HepG2 (cell line): Measurements from ENCODE around the gene HSF4. TPM values are rescaled to one million over a fixed set of nuclear protein-coding genes. Genes with fewer than 3 reads are reported as not detected.

ENCODE experiments used
- ATM ChIP-seq: fragments of 450-650 bp; IDR thresholded peaks from 2 replicates; pipeline ENCODE4 v1.7.1; 2017; ENCODE audit warnings: mild to moderate bottlenecking, borderline replicate concordance
- CTCF ChIP-seq: sonication (generic); formaldehyde crosslinking; IDR thresholded peaks from 2 replicates; pipeline ENCODE4 v1.5.0; 2020; ENCODE audit warnings: mild to moderate bottlenecking, missing genetic modification reagents, moderate library complexity
- ETV6 ChIP-seq: sonication (generic); formaldehyde crosslinking; conservative IDR thresholded peaks from 2 replicates; pipeline ENCODE4 v1.4.0; 2020; ENCODE audit warnings: missing genetic modification reagents
- FOSL2 ChIP-seq: sonication (generic); formaldehyde crosslinking; IDR thresholded peaks from 2 replicates; pipeline ENCODE4 v1.4.0; 2020; ENCODE audit warnings: missing genetic modification reagents
- MATR3 ChIP-seq: sonication (generic); formaldehyde crosslinking; IDR thresholded peaks from 2 replicates; pipeline ENCODE4 v1.4.0; 2020; ENCODE audit warnings: missing genetic modification reagents
- POGZ ChIP-seq: sonication (generic); formaldehyde crosslinking; IDR thresholded peaks from 2 replicates; pipeline ENCODE4 v1.4.0; 2020; ENCODE audit warnings: mild to moderate bottlenecking, missing genetic modification reagents
- PPARG ChIP-seq: conservative IDR thresholded peaks from 2 replicates; pipeline ENCODE4 v1.6.1; 2016; ENCODE audit warnings: missing biosample characterization, missing genetic modification reagents
- SMARCE1 ChIP-seq: fragments of 450-650 bp; IDR thresholded peaks from 2 replicates; pipeline ENCODE4 v1.6.1; 2017; ENCODE audit warnings: borderline replicate concordance
- TBX3 ChIP-seq: fragments of 450-650 bp; IDR thresholded peaks from 2 replicates; pipeline ENCODE4 v1.6.1; 2017; ENCODE audit warnings: antibody characterized with exemption, mild to moderate bottlenecking, inconsistent platforms, borderline replicate concordance
- ZBTB7B ChIP-seq: sonication (generic); formaldehyde crosslinking; IDR thresholded peaks from 2 replicates; pipeline ENCODE4 v1.4.0; 2020; ENCODE audit warnings: missing genetic modification reagents
- ZFX ChIP-seq: sonication (generic); formaldehyde crosslinking; IDR thresholded peaks from 2 replicates; pipeline ENCODE4 v1.4.0; 2020; ENCODE audit warnings: mild to moderate bottlenecking, low read depth, missing genetic modification reagents, moderate library complexity
- ZMYM4 ChIP-seq: sonication (generic); formaldehyde crosslinking; IDR thresholded peaks from 2 replicates; pipeline ENCODE4 v1.8.1; 2023; ENCODE audit warnings: mild to moderate bottlenecking, missing genetic modification reagents
- ZNF282 ChIP-seq: fragments of 450-650 bp; IDR thresholded peaks from 2 replicates; pipeline ENCODE4 v1.6.1; 2018; ENCODE audit not compliant: partially characterized antibody
- ZNF776 ChIP-seq: sonication (generic); formaldehyde crosslinking; IDR thresholded peaks from 2 replicates; pipeline ENCODE4 v1.4.0; 2020; ENCODE audit warnings: mild to moderate bottlenecking, missing genetic modification reagents
- ZZZ3 ChIP-seq: sonication (generic); formaldehyde crosslinking; IDR thresholded peaks from 2 replicates; pipeline ENCODE4 v1.4.0; 2020; ENCODE audit warnings: missing genetic modification reagents, mild to moderate bottlenecking, borderline replicate concordance
- polyA plus RNA-seq, 8 experiments: library from polyadenylated mRNA; depleted of rRNA in 3 of 8; stranded (reverse) in 7 of 8; unstranded in 1 of 8; fragments of >200 nt; fragmentation: Illumina TruSeq in 4 of 8; extraction: Trizol in 4 of 8; gene quantifications; 2 replicates each; pipeline versions ENCODE4 v1.2.1 to v1.2.3, GENCODE V29; 2011 to 2016; ENCODE audit warnings: low read depth in 4 of 8, missing spikeins in 1 of 8, mixed read lengths in 1 of 8; ENCODE audit not compliant: insufficient read depth in 1 of 8
- total RNA-seq, 5 experiments: library from RNA; depleted of rRNA; stranded (reverse); fragments of >200 nt; fragmentation: Illumina TruSeq; extraction: Trizol; gene quantifications; 2 replicates each; pipeline ENCODE4 v1.2.3, GENCODE V29; 2016; ENCODE audit warnings: low read depth in 1 of 5
- TF ChIP-seq, protein P1 (sequence below), 2 experiments: sonication (generic) in 1 of 2; formaldehyde crosslinking in 1 of 2; IDR thresholded peaks; 2 replicates each; pipeline versions ENCODE4 v1.6.1 to v1.9.0; 2014 to 2022; ENCODE audit warnings: antibody characterized with exemption in 1 of 2, borderline replicate concordance in 1 of 2, inconsistent platforms in 1 of 2, low read depth in 1 of 2, missing genetic modification reagents in 1 of 2
- TF ChIP-seq, protein P2 (sequence below): IDR thresholded peaks from 2 replicates; pipeline ENCODE4 v1.6.1; 2016; ENCODE audit warnings: missing biosample characterization, missing genetic modification reagents, low read depth
- TF ChIP-seq, protein P3 (sequence below): sonication (generic); formaldehyde crosslinking; IDR thresholded peaks from 2 replicates; pipeline ENCODE4 v1.8.0; 2022; ENCODE audit warnings: mild to moderate bottlenecking, missing genetic modification reagents, moderate library complexity

HSF4 gene
- total and polyA plus RNA-seq, 2 of the 13 experiments (the other 11 are each of a cell fraction or from before 2014, with no cell fraction given), result 3.5 to 16.9 TPM

DNA sequence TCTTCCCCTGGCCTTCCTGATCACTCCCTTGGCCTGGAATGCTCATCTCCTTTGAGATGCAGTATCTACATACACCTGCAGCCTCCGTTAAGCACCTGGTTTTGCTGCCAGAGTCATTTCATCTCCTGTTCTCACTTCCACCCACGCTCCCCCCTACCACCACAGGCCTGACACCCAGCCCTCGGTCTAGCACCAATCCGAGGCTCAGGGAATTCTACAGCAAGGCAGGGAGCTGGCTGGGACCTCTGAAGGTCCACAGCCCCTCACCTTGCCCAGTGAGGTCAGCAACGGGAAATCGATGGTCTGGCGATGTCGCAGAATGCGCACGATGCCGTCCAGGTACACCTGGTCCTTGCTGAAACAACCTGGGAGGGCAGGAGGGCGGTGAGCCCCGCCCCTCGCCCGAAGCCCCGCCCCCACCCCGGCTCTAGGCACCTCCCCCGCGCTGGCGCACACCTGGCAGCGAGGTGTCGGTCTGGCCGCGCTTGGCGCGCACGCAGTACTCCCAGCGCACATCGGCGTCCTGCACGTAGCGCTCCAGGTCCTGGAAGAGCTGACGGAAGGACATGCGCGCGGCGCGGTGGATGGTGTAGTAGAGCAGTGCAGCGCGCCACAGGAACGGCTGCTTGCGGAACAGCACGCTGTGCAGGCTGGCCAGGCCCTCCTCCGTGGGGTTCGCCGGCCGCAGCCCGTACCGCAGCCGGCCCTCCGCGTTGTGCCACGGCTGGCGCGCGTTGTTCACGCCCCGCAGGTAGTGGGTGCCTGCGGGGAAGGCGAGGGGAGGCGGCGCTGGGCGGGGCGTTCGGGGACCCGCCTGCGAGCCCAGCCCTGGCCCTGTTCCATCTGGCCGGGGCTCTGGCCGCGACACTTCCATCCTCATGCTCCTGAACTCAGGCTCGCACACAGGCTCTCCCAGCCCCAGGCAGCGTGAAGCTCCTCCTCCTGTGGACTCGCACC lies 13.5 kb downstream of the HSF4 start (continued):
- TF ChIP-seq ZZZ3 (peak; percentile 65; the same call in 1 of the 2 replicates), FOSL2 (CRISPR knock-in tag) (no peak), ZMYM4 (peak; percentile 47; the same call in 1 of the 2 replicates), TBX3 (0 out of 2 replicates have a peak, but pooled peaks have one; percentile 29), ATM (no peak), POGZ (CRISPR knock-in tag) (peak; percentile 49; the same call in 1 of the 2 replicates), ZNF776 (peak; percentile 95), ZFX (peak; percentile 88), ETV6 (CRISPR knock-in tag) (peak; percentile 60; the same call in 1 of the 2 replicates), SMARCE1 (no peak), ZBTB7B (CRISPR knock-in tag) (no peak), MATR3 (CRISPR knock-in tag) (no peak), PPARG (0 out of 2 replicates have a peak, but pooled peaks have one; percentile 40), ZNF282 (no peak), CTCF (CRISPR knock-in tag) (peak; percentile 36)
- TF ChIP-seq, protein P1, sequence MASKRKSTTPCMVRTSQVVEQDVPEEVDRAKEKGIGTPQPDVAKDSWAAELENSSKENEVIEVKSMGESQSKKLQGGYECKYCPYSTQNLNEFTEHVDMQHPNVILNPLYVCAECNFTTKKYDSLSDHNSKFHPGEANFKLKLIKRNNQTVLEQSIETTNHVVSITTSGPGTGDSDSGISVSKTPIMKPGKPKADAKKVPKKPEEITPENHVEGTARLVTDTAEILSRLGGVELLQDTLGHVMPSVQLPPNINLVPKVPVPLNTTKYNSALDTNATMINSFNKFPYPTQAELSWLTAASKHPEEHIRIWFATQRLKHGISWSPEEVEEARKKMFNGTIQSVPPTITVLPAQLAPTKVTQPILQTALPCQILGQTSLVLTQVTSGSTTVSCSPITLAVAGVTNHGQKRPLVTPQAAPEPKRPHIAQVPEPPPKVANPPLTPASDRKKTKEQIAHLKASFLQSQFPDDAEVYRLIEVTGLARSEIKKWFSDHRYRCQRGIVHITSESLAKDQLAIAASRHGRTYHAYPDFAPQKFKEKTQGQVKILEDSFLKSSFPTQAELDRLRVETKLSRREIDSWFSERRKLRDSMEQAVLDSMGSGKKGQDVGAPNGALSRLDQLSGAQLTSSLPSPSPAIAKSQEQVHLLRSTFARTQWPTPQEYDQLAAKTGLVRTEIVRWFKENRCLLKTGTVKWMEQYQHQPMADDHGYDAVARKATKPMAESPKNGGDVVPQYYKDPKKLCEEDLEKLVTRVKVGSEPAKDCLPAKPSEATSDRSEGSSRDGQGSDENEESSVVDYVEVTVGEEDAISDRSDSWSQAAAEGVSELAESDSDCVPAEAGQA (IDR thresholded peaks at IDR 0.05; ENCODE audit: low read depth), result peak; percentile 76; the same call in 1 of the 2 replicates
- TF ChIP-seq, protein P1 (CRISPR knock-in tag; IDR thresholded peaks at IDR 0.05; ENCODE audit: borderline replicate concordance), result no peak
- TF ChIP-seq, protein P2, sequence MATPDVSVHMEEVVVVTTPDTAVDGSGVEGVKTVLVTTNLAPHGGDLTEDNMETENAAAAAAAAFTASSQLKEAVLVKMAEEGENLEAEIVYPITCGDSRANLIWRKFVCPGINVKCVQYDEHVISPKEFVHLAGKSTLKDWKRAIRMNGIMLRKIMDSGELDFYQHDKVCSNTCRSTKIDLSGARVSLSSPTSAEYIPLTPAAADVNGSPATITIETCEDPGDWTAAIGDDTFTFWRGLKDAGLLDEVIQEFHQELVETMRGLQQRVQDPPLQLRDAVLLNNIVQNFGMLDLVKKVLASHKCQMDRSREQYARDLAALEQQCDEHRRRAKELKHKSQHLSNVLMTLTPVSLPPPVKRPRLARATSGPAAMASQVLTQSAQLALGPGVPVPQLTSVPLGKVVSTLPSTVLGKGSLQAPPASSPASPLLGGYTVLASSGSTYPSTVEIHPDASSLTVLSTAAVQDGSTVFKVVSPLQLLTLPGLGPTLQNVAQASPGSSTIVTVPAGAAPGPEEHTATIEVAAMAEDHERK (CRISPR knock-in tag), result peak; percentile 36; the same call in 1 of the 2 replicates
- TF ChIP-seq, protein P3, sequence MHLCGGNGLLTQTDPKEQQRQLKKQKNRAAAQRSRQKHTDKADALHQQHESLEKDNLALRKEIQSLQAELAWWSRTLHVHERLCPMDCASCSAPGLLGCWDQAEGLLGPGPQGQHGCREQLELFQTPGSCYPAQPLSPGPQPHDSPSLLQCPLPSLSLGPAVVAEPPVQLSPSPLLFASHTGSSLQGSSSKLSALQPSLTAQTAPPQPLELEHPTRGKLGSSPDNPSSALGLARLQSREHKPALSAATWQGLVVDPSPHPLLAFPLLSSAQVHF (CRISPR knock-in tag), result no peak; the same call in 1 of the 2 replicates
